Omental fat pad (tissue), 4 donors: ENCODE data around the gene PHF12. TPM values are rescaled to one million over a fixed set of nuclear protein-coding genes. Genes with fewer than 3 reads are reported as not detected.

Experiments used
- ATAC-seq: fragments of 150-250 bp; one replicate; pipeline ENCODE4 v1.9.1; 2016; ENCODE audit warnings: mild to moderate bottlenecking, moderate library complexity; ENCODE audit not compliant: low FRiP score
- DNase-seq: peaks from one replicate; pipeline ENCODE4 v3.0.0-alpha.2; 2019; ENCODE audit warnings: low spot score
- CTCF ChIP-seq, 3 donors: fragments of 450-650 bp; IDR thresholded peaks; one replicate each; pipeline ENCODE4 v1.5.1; 2016 to 2017; ENCODE audit warnings: antibody characterized with exemption in 3 of 3, mild to moderate bottlenecking in 3 of 3, moderate library complexity in 2 of 3
- total RNA-seq, 4 donors: library from RNA; depleted of rRNA; stranded (reverse); fragments of >200 nt; gene quantifications; one replicate each; pipeline ENCODE4 v1.1.0, GENCODE V29; 2016

PHF12 gene
- total RNA-seq, 4 donors from 2014 or later: 15.6 to 47.1 (median 27.6) TPM

- TF ChIP-seq CTCF (IDR thresholded peaks at IDR 0.05): no peak
- DNase-seq: no peak
- ATAC-seq: no peak
Measured at GRCh38 chr17:28975031-28975430, 23.7 kb upstream of the PHF12 start.

GRCh38 chr17:28974451-28974850, 23.1 kb upstream of the PHF12 start:
- TF ChIP-seq CTCF (IDR thresholded peaks at IDR 0.05): no peak

GRCh38 chr17:28973425-28973824, 22.1 kb upstream of the PHF12 start:
- ATAC-seq: no peak
- TF ChIP-seq CTCF (IDR thresholded peaks at IDR 0.05): no peak
- no peak for DNase-seq

More at GRCh38 chr17:28974451-28974850, 23.1 kb upstream of the PHF12 start:
- no peak for ATAC-seq
- no peak for DNase-seq

GRCh38 chr17:28972437-28972836, 21.1 kb upstream of the PHF12 start:
- no peak for ATAC-seq
- TF ChIP-seq CTCF (IDR thresholded peaks at IDR 0.05): no peak
- no peak for DNase-seq

GRCh38 chr17:28970879-28971278, 19.6 kb upstream of the PHF12 start:
- DNase-seq (no peak), ATAC-seq (no peak)
- no peak for TF ChIP-seq CTCF (IDR thresholded peaks at IDR 0.05)

GRCh38 chr17:28969706-28970393, 18.5 kb upstream of the PHF12 start:
- no peak for TF ChIP-seq CTCF (IDR thresholded peaks at IDR 0.05)
- DNase-seq: no peak
- ATAC-seq: no peak

GRCh38 chr17:28968914-28969295, 17.6 kb upstream of the PHF12 start:
- no peak for ATAC-seq
- no peak for TF ChIP-seq CTCF (IDR thresholded peaks at IDR 0.05)
- DNase-seq: no peak
